K562 (cell line): ENCODE results near the gene TMEM245. TPM values are rescaled to one million over a fixed set of nuclear protein-coding genes. Genes with fewer than 3 reads are reported as not detected.

ENCODE experiments used
- BCOR ChIP-seq: fragments of 450-650 bp; IDR thresholded peaks from 2 replicates; pipeline ENCODE4 v1.6.1; 2016
- CBFA2T2 ChIP-seq: fragments of 450-650 bp; conservative IDR thresholded peaks from 2 replicates; pipeline ENCODE4 v1.6.1; 2017; ENCODE audit warnings: mild to moderate bottlenecking
- CREBBP ChIP-seq: IDR thresholded peaks from one replicate; pipeline ENCODE4 v1.6.1; 2012; ENCODE audit warnings: low read depth, mild to moderate bottlenecking, control low read depth, inconsistent platforms, low read length
- CTCFL ChIP-seq: IDR thresholded peaks from 2 replicates; pipeline ENCODE4 v1.6.1; 2011; ENCODE audit warnings: borderline replicate concordance, low read depth, mild to moderate bottlenecking, moderate library complexity, low read length; ENCODE audit not compliant: insufficient read depth, poor library complexity, severe bottlenecking
- MECOM ChIP-seq: fragments of 250-450 bp; sonication (Bioruptor Pico); IDR thresholded peaks from 2 replicates; pipeline ENCODE4 v1.8.0; 2022; ENCODE audit warnings: inconsistent platforms
- MLLT1 ChIP-seq, 2 experiments: fragments of 450-650 bp; IDR thresholded peaks; 2 replicates each; pipeline ENCODE4 v1.6.1; 2016
- NFE2 ChIP-seq: IDR thresholded peaks from 2 replicates; pipeline ENCODE4 v1.6.1; 2014; ENCODE audit warnings: antibody characterized with exemption, low read depth
- NR4A1 ChIP-seq, 2 experiments: fragments of 250-450 bp in 1 of 2; fragments of 450-650 bp in 1 of 2; sonication (Bioruptor Pico) in 1 of 2; IDR thresholded peaks; 2 replicates each; pipeline versions ENCODE4 v1.4.0 to v1.6.1; 2016 to 2020; ENCODE audit warnings: mild to moderate bottlenecking in 2 of 2, missing compliant biosample characterization in 1 of 2, missing genetic modification characterization in 1 of 2, moderate library complexity in 1 of 2
- PRDM10 ChIP-seq: fragments of 450-650 bp; IDR thresholded peaks from 2 replicates; pipeline ENCODE4 v1.6.1; 2018; ENCODE audit not compliant: partially characterized antibody
- PRMT5 ChIP-seq: sonication (generic); formaldehyde crosslinking; IDR thresholded peaks from 2 replicates; pipeline ENCODE4 v1.5.0; 2020; ENCODE audit warnings: missing genetic modification reagents
- PRPF4 ChIP-seq: fragments of 200-400 bp; formaldehyde crosslinking; IDR thresholded peaks from one replicate; pipeline ENCODE4 v1.6.1; 2017; ENCODE audit warnings: low read length, low read depth, mild to moderate bottlenecking; ENCODE audit not compliant: insufficient read depth, poor library complexity, severe bottlenecking
- SMARCC2 ChIP-seq: fragments of 450-650 bp; IDR thresholded peaks from 2 replicates; pipeline ENCODE4 v1.6.1; 2017; ENCODE audit warnings: antibody characterized with exemption, moderate library complexity, mild to moderate bottlenecking, low read depth
- TCF3 ChIP-seq: sonication (generic); formaldehyde crosslinking; IDR thresholded peaks from 2 replicates; pipeline ENCODE4 v1.4.0; 2020; ENCODE audit warnings: mild to moderate bottlenecking, missing genetic modification reagents
- ZNF263 ChIP-seq: sonication (generic); formaldehyde crosslinking; IDR thresholded peaks from 2 replicates; pipeline ENCODE4 v1.8.0; 2022; ENCODE audit warnings: mild to moderate bottlenecking, missing genetic modification reagents, borderline replicate concordance
- ZNF316 ChIP-seq: fragments of 450-650 bp; IDR thresholded peaks from 2 replicates; pipeline ENCODE4 v1.6.1; 2016
- ZNF79 ChIP-seq: fragments of 250-450 bp; sonication (Bioruptor Pico); IDR thresholded peaks from 2 replicates; pipeline ENCODE4 v1.4.0; 2020; ENCODE audit warnings: low read depth, mild to moderate bottlenecking, moderate library complexity
- polyA plus RNA-seq, 8 experiments: library from polyadenylated mRNA; depleted of rRNA in 4 of 8; stranded (reverse) in 5 of 8; unstranded in 3 of 8; fragments of >200 nt; fragmentation: Nextera tagmentation in 2 of 8; fragmentation: Illumina TruSeq in 1 of 8; extraction: Ambion mirVana in 2 of 8; extraction: Trizol in 1 of 8; gene quantifications; 2 replicates each; pipeline versions ENCODE4 v1.2.1 to v1.2.3, GENCODE V29; 2011 to 2014; ENCODE audit warnings: inconsistent platforms in 1 of 8, missing spikeins in 1 of 8
- total RNA-seq, 7 experiments: library from RNA; depleted of rRNA in 6 of 7; stranded (reverse); fragments of >200 nt in 6 of 7; fragmentation: Illumina TruSeq in 2 of 7; extraction: Trizol in 2 of 7; gene quantifications; 2 replicates each; pipeline versions ENCODE4 v1.2.1 to v1.2.3, GENCODE V29; 2011 to 2021; ENCODE audit warnings: low replicate concordance in 1 of 7
- TF ChIP-seq, protein P1 (sequence below): fragments of 250-450 bp; sonication (Bioruptor Pico); IDR thresholded peaks from 2 replicates; pipeline ENCODE4 v1.8.0; 2022; ENCODE audit warnings: moderate library complexity, mild to moderate bottlenecking, inconsistent platforms
- TF ChIP-seq, protein P2 (sequence below): IDR thresholded peaks from 3 replicates; pipeline ENCODE4 v1.6.1; 2011; ENCODE audit warnings: borderline replicate concordance, mild to moderate bottlenecking; ENCODE audit not compliant: insufficient read length, insufficient read depth

The TMEM245 gene
- total and polyA plus RNA-seq, 9 of the 15 experiments (the other 6 are each of a cell fraction or from before 2014, with no cell fraction given), result 8.5 to 43.2 (median 24.3) TPM

DNA sequence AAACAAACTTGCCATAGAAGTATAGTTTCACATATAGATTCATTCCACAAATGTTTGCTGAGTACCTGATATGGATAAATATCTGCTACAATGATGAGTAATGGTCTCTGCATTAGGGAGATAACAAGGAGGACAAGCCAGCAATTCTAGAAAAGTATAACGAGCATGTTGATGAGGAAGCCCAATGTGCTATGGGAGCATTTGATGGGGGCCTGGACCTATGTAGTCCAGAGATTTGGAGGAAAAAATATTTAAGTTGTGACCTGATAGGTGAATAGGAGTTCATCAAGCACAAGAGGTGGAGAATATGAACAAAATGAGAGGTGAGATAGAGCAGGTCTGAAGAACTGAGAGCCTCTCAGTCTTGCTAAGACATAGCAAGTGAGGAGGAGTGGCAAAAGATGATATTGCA, 14.4 kb upstream of the TMEM245 start (continued):
- no peak for TF ChIP-seq PRDM10
- TF ChIP-seq, protein P1, sequence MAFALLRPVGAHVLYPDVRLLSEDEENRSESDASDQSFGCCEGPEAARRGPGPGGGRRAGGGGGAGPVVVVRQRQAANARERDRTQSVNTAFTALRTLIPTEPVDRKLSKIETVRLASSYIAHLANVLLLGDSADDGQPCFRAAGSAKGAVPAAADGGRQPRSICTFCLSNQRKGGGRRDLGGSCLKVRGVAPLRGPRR (CRISPR knock-in tag), result no peak
- peak; percentile 96 for TF ChIP-seq SMARCC2
- TF ChIP-seq, protein P2, sequence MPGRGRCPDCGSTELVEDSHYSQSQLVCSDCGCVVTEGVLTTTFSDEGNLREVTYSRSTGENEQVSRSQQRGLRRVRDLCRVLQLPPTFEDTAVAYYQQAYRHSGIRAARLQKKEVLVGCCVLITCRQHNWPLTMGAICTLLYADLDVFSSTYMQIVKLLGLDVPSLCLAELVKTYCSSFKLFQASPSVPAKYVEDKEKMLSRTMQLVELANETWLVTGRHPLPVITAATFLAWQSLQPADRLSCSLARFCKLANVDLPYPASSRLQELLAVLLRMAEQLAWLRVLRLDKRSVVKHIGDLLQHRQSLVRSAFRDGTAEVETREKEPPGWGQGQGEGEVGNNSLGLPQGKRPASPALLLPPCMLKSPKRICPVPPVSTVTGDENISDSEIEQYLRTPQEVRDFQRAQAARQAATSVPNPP, result no peak
- TF ChIP-seq ZNF263 (CRISPR knock-in tag), result no peak
- no peak for TF ChIP-seq ZNF79
- no peak for TF ChIP-seq CREBBP
- TF ChIP-seq CBFA2T2, result peak; percentile 93
- peak; percentile 39; the same call in 1 of the 2 replicates for TF ChIP-seq ZNF316
- no peak for TF ChIP-seq NR4A1 (CRISPR knock-in tag; IDR thresholded peaks at IDR 0.05)
- TF ChIP-seq NR4A1 (tag; IDR thresholded peaks at IDR 0.05), result peak; percentile 81
- TF ChIP-seq MECOM, result no peak; the same call in 1 of the 2 replicates
- no peak for TF ChIP-seq PRPF4
- no peak for TF ChIP-seq PRMT5 (CRISPR knock-in tag)
- TF ChIP-seq CTCFL, result no peak
- peak; percentile 41; the same call in 1 of the 2 replicates for TF ChIP-seq BCOR
- peak; percentile 82 for TF ChIP-seq NFE2
- peak; percentile 93 for TF ChIP-seq TCF3 (CRISPR knock-in tag)
- TF ChIP-seq MLLT1 (IDR thresholded peaks at IDR 0.05), result peak in 1 of 2 experiments; percentile 28; a peak in 1 of 4 replicates
